ENCODE results near the gene EGFR.

Gene EGFR

DNA sequence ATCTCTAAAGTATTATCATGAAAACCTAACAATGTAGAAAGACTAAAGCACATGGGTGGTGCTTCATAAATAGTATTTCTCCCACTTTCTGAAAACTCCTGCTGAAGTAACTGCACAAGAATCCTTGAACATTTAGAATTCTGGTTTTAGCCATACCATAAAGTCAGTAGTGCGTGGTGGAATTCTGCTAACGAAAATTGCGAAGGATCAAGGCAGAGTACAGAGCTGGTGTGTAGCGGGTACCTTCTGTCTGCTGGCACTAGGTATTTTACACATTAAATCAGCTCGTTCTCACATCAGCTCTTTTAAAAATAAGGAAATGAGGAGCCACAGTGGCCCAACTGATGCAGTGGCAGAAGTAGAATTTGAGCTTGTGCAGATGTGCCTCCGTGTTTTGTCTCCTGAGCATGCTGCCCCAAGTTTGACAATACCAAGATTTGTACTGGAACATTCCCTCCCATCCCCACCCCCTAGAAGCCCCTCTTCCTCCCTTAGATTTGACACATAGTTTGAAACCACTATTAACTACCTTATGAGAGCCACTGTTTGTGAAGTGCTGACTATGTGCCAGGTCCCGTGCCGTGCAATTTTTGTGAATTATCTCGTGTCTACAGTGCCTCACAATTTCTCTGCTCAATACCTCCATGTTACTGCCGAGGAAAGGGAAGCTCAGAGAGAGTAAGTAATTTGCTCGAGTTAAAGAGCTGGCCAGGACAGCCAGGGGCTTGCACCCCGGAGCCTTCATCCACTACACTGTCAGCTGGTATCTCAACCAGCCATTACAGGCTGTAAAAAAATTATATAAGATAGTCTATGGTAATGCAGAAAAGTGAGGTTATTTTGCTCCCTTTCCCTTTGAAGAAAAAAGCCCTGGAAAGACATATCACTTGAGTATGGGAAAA lies 66.9 kb downstream of the EGFR start:
- DNase-seq: no peak

GRCh38 chr7:55086413-55087201 lies 67.8 kb downstream of the EGFR start:
- DNase-seq: no peak

- DNase-seq: no peak
Observed at GRCh38 chr7:55087521-55087961, 68.7 kb downstream of the EGFR start.

DNA sequence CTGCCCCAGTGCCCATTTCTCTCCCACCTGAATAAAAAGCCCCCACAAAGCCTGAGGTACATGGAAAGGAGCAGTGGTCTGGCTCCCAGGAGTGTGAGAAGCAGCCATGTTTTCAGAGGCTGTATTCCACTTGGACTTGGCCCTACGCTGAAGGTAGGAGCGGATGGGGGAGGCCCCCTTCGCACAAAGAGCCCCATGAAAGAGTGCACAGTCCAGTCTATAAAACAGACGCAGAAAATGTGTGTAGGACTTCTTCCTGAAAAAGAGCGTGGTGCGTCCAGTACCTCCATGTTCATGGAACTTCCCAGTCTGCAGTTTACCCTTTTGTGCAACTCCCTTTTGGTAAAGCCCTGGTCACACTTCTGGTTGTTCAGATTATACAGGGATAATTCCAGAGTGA lies 69.3 kb downstream of the EGFR start:
- no peak for DNase-seq

DNA sequence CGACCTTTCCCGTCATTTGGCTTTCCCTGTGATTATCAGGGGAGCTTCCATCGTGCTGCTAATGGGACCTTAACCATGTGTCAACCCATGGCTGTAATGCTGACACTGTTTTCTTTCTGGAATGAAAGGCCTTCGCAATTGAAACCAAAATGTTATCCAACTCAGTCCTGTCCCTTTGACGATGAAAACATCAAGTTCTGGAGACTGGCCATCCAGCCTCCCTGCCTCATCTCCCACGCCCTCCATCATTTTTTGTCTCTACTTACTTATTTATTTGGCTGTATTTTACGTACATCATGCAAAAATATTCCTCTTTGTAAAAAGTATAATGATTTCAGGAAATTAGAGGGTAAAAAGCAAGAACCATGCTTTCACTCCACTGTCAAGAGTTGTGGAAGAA lies 69.8 kb downstream of the EGFR start:
- no peak for DNase-seq

- DNase-seq: no peak
Observed at GRCh38 chr7:55092186-55092974, 73.6 kb downstream of the EGFR start.

DNA sequence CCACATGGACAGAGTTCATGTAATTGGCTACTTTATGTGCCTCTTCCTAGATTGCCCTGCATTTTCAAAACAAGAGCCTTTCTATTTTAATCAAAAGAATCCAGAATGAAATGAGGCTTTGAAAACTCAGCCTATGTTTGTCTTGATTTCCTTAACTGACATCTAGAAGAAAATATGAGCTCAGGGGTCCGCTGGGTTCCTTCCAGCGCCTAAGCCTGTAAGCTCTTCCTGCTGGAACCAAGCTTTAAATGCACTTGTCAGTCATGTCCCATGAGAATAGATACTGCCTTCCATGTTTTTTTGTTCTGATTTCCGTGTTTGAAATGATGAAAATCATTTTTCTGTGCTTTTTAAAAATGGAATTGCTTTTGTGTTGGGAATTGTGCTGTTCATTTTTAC lies 74.2 kb downstream of the EGFR start:
- no peak for DNase-seq

- DNase-seq: no peak
Observed at GRCh38 chr7:55093674-55094073, 74.9 kb downstream of the EGFR start.

GRCh38 chr7:55094092-55094690 lies 75.4 kb downstream of the EGFR start:
- DNase-seq: no peak

DNA sequence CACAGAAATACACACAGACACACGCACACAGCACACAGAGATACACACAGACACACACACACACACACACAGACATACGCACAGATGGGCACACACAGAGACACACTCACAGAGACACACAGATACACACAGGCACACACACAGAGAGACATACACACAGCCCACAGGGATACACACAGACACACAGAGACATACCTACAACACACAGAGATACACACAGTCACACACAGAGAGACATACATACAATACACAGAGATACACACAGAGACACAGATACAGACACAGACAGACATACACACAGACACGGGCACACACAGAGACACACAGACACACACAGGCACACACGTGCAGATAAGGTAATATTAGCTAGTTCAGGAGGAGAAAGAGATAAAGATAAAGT lies 76.9 kb downstream of the EGFR start:
- DNase-seq: no peak

GRCh38 chr7:55096323-55096722 lies 77.5 kb downstream of the EGFR start:
- no peak for DNase-seq

GRCh38 chr7:55097100-55097499 lies 78.3 kb downstream of the EGFR start:
- DNase-seq: no peak

DNA sequence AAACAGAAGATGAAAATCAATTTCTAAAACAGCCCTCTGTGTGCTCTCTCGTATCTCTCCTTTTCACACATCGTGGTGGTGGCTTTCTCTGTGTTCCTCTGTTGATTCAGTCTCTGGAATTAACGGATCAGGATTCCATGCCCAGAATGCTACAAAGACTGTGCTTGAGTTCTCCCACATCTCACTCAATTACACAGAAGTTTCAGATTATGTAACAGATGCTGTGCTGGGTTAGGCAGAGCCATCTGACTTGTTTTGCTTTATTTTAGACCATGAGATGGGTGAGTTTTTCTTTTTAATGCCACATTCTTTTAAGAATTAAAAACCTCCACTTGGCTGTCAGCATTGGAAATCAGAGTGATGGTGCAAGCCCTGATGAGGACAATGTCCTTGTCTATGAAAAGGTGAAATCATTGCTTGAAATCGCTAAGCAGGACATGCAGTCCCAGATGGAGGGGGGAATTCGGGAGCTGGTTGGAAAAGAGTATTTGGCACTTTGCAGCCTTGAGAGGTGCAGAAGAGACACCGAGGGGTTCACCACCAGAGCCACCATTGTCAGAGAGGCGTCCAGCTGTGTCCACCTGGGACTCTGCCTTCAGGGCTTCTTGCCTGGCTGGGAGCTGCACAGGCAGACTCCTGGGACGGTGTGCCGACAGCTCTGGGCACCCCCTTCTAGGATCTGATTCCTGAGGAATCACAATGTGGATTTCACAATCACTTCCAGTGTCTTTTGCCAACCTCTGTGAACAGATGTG lies 80.4 kb downstream of the EGFR start:
- DNase-seq: no peak

DNA sequence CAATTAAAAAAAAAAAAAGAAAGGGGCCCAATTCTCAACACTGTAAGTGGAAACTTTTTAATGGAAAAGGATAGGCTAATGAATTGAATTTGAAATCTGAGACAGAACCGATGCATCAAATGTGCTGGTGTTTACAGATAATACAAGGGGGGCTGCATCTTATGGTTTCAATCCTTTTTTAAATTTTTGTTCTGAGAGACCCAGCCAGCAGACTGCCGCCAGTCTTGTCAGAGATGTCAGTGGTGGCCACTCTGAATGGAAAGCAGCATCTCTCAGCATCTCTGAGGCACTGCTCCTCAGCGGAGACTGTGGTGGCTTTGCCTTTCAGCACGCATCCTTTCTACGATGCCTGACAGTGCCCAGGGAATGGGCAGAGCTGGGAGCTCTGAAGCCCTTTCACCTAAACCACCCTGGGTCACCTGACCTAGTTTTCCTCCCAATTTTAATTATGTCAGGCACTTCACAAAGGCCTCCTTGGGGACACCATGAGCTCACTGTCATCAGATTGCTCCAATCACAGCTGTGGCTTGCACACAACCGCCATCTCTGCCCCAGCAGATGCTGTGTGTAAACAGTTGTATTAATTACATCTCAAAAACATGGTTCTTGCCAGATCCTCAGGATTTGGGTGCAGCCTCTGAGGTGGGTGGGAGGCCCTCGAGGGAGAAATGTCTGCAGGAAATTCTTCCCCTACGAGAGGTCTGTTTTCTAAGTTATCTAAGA lies 81.2 kb downstream of the EGFR start:
- peak; percentile 34 for DNase-seq

DNA sequence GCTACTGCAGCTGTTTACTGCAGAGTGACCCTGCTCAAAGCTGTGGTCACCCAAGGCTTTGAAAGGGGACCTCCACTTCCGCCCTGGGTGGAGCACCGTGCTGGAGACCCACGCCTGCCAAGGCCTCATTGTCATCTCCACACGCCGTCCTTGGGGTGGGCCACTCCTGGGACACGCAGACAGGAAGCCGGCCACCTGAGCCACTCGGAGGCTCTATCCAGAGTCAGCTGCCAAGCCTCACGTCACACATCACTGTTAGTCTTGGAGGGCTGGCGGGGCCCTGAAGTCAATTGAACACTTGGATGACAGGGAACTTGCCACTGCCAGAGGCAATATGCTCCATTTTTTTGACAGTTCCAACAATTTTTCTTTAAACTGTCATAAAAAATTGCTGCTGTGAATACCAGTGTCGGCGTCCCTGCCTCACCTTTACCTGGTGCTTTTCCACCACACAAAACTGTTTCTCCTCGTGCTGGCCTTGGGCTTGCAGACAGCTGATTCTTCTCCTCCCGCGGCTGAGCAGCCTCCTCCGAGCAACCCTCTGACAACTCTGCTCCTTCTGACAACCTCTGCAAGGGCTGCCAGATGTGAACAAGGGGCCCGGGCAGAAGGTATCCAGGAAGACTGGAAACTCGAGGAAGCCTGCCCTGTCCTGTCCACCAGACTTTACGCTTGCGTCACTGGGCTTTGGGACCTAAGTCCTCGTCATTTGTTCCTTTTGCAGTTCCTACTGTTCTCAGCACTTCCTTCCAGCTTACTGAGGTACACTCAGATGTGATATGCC lies 81.9 kb downstream of the EGFR start:
- no peak for DNase-seq

- no peak for DNase-seq
Observed at GRCh38 chr7:55101359-55101758, 82.5 kb downstream of the EGFR start.

- no peak for DNase-seq
Observed at GRCh38 chr7:55104123-55104522, 85.3 kb downstream of the EGFR start.

GRCh38 chr7:55104712-55105433 lies 86.1 kb downstream of the EGFR start:
- no peak for DNase-seq

- DNase-seq: no peak
Observed at GRCh38 chr7:55105952-55106351, 87.1 kb downstream of the EGFR start.

- DNase-seq: no peak
Observed at GRCh38 chr7:55107946-55108345, 89.1 kb downstream of the EGFR start.
